HEK293T (cell line): Measurements from ENCODE around the gene INHBE.
"Not testable (repeated sequence)": the region's sequence is repeated elsewhere in the genome, so short reads cannot be mapped to it uniquely, and the experiment has no call there.

Source experiments
- CTCF ChIA-PET: fragments of 350-600 bp; formaldehyde crosslinking; extraction: SDS; loops from one replicate; lab custom pipeline; 2021; ENCODE audit warnings: antibody characterized with exemption, inconsistent platforms; lab: Yijun Ruan, JAX
- POLR2A ChIA-PET: fragments of 350-600 bp; formaldehyde crosslinking; extraction: SDS; loops from one replicate; lab custom pipeline; 2020; ENCODE audit warnings: antibody characterized with exemption, inconsistent platforms; lab: Yijun Ruan, JAX
- DNase-seq: peaks from one replicate; pipeline ENCODE4 v3.0.0; 2012; ENCODE audit warnings: mixed read lengths; ENCODE audit errors: extremely low spot score
- ARNT ChIP-seq: fragments of 450-650 bp; IDR thresholded peaks from 2 replicates; pipeline ENCODE4 v1.6.1; 2017; ENCODE audit warnings: mild to moderate bottlenecking
- BHLHE40 ChIP-seq: fragments of 450-650 bp; IDR thresholded peaks from 2 replicates; pipeline ENCODE4 v1.6.1; 2016; ENCODE audit warnings: mild to moderate bottlenecking, moderate library complexity, borderline replicate concordance
- CTBP1 ChIP-seq: fragments of 450-650 bp; IDR thresholded peaks from 2 replicates; pipeline ENCODE4 v1.6.1; 2016; ENCODE audit warnings: borderline replicate concordance
- ELF4 ChIP-seq: fragments of 450-650 bp; IDR thresholded peaks from 2 replicates; pipeline ENCODE4 v1.6.1; 2017; ENCODE audit warnings: antibody characterized with exemption
- FOXA1 ChIP-seq: fragments of 450-650 bp; IDR thresholded peaks from 2 replicates; pipeline ENCODE4 v1.6.1; 2016; ENCODE audit warnings: mild to moderate bottlenecking
- FOXK2 ChIP-seq: fragments of 450-650 bp; IDR thresholded peaks from 2 replicates; pipeline ENCODE4 v1.6.1; 2016; ENCODE audit warnings: mild to moderate bottlenecking
- FOXM1 ChIP-seq: fragments of 450-650 bp; IDR thresholded peaks from 2 replicates; pipeline ENCODE4 v1.6.1; 2017; ENCODE audit warnings: mild to moderate bottlenecking, borderline replicate concordance
- HDGF ChIP-seq: fragments of 450-650 bp; IDR thresholded peaks from 2 replicates; pipeline ENCODE4 v1.6.1; 2017; ENCODE audit warnings: antibody characterized with exemption, borderline replicate concordance
- L3MBTL2 ChIP-seq: fragments of 450-650 bp; conservative IDR thresholded peaks from 2 replicates; pipeline ENCODE4 v1.6.1; 2016; ENCODE audit warnings: mild to moderate bottlenecking
- LEF1 ChIP-seq: fragments of 450-650 bp; IDR thresholded peaks from 2 replicates; pipeline ENCODE4 v1.6.1; 2017; ENCODE audit warnings: mild to moderate bottlenecking, borderline replicate concordance
- NFRKB ChIP-seq: fragments of 450-650 bp; IDR thresholded peaks from 2 replicates; pipeline ENCODE4 v1.6.1; 2016; ENCODE audit warnings: mild to moderate bottlenecking, moderate library complexity
- SP1 ChIP-seq: fragments of 450-650 bp; IDR thresholded peaks from 2 replicates; pipeline ENCODE4 v1.6.1; 2017
- SUZ12 ChIP-seq: fragments of 450-650 bp; IDR thresholded peaks from 2 replicates; pipeline ENCODE4 v1.6.1; 2016; ENCODE audit warnings: mild to moderate bottlenecking
- TARDBP ChIP-seq: fragments of 450-650 bp; IDR thresholded peaks from 2 replicates; pipeline ENCODE4 v1.6.1; 2016
- ZNF384 ChIP-seq: fragments of 450-650 bp; IDR thresholded peaks from 2 replicates; pipeline ENCODE4 v1.6.1; 2016
- TF ChIP-seq, protein P1 (sequence below): fragments of 450-650 bp; IDR thresholded peaks from 2 replicates; pipeline ENCODE4 v1.6.1; 2016

The INHBE gene

DNA sequence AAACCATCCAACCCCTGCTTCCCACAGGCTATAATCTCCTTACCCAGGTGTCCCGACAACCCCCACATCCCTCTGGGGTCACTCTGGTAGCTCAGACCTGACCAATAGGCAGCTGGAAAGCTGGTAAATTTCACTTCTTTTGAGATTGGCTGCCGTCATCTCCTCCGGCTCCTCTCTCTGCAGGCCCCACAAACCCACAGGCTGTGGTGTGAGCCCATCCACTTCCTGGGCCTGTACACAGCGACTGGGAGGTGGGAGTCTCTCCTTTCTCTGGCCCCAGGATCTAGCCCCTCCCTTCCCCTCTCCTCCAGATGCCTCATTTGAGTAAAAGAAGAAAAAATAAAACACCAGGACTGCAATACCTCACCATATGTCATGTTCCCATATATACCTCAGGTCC is 19.8 kb upstream of the INHBE start:
- no peak for DNase-seq
- TF ChIP-seq BHLHE40 (no peak), ARNT (no peak), TARDBP (no peak), FOXK2 (no peak), LEF1 (no peak), ELF4 (no peak), CTBP1 (no peak), ZNF384 (no peak), NFRKB (no peak)
- CTCF ChIA-PET, result interaction anchor here (0.6 to 0.8 kb wide), 2 partner anchors 17 to 798 kb away, joined by 4 to 5 read pairs; no protein-coding TSS in a partner anchor
- POLR2A ChIA-PET, result interaction anchor here (1.2 to 2.9 kb wide), 3 partner anchors 17 to 23 kb away, joined by 6 to 13 read pairs (median 11); partner anchors contain the start of genes GLI1 and INHBE

DNA sequence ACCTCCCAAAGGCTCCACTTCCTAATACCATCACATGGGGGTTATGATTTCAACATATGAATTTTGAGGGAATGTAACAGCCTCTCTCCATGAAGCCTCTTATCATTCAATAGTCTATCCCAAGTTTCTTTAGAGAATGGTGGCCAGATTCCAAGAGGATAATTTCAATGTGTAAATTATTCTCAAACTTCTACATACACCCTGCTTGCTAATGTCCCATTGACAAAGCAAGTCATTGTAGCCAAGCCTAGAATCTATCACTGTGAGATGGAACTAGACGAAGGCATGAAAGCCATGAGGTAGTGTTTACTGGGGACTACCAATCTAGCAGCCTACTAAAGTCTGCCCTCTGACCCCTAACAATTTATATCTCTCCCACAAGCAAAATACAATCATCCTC is 16.7 kb upstream of the INHBE start:
- POLR2A ChIA-PET, result interaction anchor here (2.1 kb wide), 1 partner anchor 15 kb away, joined by 8 read pairs; no protein-coding TSS in a partner anchor
- TF ChIP-seq LEF1, result no peak
- no peak for TF ChIP-seq SUZ12
- no peak for TF ChIP-seq SP1
- TF ChIP-seq ZNF384, result no peak
- no peak for TF ChIP-seq FOXK2
- no peak for TF ChIP-seq FOXM1
- TF ChIP-seq ARNT, result no peak
- no peak for TF ChIP-seq BHLHE40
- no peak for TF ChIP-seq HDGF
- DNase-seq, result no peak
- CTCF ChIA-PET, result no interaction called here

- ChIA-PET POLR2A (no interaction called here), CTCF (interaction anchor here (0.7 kb wide), 1 partner anchor 8 kb away, joined by 3 read pairs; no protein-coding TSS in a partner anchor)
- TF ChIP-seq TARDBP (no peak), NFRKB (no peak), ARNT (no peak), SUZ12 (no peak), FOXK2 (no peak), L3MBTL2 (no peak), ELF4 (no peak), ZNF384 (no peak), LEF1 (no peak), BHLHE40 (no peak), CTBP1 (no peak), FOXA1 (no peak), HDGF (no peak)
- TF ChIP-seq, protein P1, sequence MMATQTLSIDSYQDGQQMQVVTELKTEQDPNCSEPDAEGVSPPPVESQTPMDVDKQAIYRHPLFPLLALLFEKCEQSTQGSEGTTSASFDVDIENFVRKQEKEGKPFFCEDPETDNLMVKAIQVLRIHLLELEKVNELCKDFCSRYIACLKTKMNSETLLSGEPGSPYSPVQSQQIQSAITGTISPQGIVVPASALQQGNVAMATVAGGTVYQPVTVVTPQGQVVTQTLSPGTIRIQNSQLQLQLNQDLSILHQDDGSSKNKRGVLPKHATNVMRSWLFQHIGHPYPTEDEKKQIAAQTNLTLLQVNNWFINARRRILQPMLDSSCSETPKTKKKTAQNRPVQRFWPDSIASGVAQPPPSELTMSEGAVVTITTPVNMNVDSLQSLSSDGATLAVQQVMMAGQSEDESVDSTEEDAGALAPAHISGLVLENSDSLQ, result no peak
- DNase-seq, result no peak
Observed at GRCh38 chr12:57439762-57440266, 15.3 kb upstream of the INHBE start.

DNA sequence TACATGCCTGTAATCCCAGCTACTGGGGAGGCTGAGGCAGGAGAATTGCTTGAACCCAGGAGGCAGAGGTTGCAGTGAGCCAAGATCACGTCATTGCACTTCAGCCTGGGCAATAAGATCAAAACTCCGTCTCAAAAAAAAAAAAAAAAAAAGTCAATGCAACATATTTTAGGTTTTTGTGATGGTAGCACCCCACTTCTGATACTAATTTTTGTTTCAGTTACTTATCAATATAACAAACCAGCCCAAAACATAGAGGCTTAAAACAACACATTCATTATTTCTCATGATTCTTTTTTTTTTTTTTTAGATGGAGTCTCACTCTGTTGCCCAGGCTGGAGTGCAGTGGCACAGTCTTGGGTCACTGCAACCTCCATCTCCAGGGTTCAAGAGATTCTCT is 13.7 kb upstream of the INHBE start:
- DNase-seq, CTCF ChIA-PET, POLR2A ChIA-PET: not testable (repeated sequence)

DNA sequence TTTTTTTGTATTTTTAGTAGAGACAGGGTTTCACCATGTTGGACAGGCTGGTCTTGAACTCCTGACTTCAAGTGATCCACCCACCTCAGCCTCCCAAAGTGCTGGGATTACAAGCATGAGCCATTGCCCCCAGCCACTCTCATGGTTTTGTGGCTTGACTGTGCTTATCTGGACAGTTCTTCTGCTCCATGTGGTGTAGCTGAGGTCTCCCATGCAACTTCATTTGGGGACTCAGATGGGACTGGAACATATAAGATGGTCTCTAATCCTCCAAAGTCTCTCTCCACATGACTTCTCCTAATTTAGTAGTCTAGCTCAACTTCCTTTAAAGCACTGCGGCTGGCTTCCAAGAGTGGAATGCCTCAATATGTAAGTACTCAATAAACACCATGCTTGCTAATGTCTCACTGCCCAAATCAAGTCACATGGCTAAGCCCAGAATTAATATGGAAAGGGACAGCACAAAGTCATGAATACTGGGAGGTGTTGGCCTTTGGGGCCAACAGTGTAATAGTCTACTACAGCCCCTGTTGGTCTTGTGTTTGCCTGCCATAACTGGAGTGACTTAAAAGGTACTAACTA is 13.2 kb upstream of the INHBE start:
- CTCF ChIA-PET, result no interaction called here
- no peak for DNase-seq
- POLR2A ChIA-PET, result no interaction called here
- no peak for TF ChIP-seq BHLHE40
- TF ChIP-seq, protein P1, result no peak

- CTCF ChIA-PET, result interaction anchor here (0.6 to 1.3 kb wide), 4 partner anchors 9 to 332 kb away, joined by 3 to 4 read pairs (median 3); no protein-coding TSS in a partner anchor
- POLR2A ChIA-PET, DNase-seq: not testable (repeated sequence)
Observed at GRCh38 chr12:57444337-57444736, 10.8 kb upstream of the INHBE start.

DNA sequence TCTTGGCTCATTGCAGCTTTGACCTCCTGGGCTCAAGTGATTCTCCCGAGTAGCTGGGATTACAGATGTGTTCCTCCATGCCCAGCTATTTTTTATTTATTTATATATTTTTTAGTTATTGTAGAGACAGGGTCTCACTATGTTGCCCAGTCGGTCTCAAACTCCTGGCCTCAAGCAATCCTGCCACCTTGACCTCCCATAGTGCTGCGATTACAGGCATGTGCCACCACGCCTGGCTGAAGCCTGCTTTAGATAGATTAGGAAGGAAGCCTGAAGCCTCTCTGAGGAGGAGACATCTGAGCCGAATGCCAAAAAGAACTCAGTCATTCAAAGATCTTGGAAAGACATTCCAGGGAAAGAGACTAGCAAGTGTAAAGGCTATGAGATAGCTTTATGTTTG is 10.4 kb upstream of the INHBE start:
- CTCF ChIA-PET, result interaction anchor here (0.6 to 1.3 kb wide), 4 partner anchors 8 to 332 kb away, joined by 3 to 4 read pairs (median 3); no protein-coding TSS in a partner anchor

More for the DNA sequence above, 10.4 kb upstream of the INHBE start:
- POLR2A ChIA-PET, result interaction anchor here (0.7 to 0.8 kb wide), 2 partner anchors 9 to 15 kb away, joined by 3 to 4 read pairs; no protein-coding TSS in a partner anchor
- no peak for DNase-seq
- TF ChIP-seq ZNF384, result no peak
- TF ChIP-seq LEF1, result no peak
- TF ChIP-seq ELF4, result no peak
- no peak for TF ChIP-seq CTBP1
- no peak for TF ChIP-seq TARDBP
- TF ChIP-seq ARNT, result no peak
- no peak for TF ChIP-seq L3MBTL2
- no peak for TF ChIP-seq FOXA1
- TF ChIP-seq, protein P1, result no peak
- TF ChIP-seq SP1, result no peak
- no peak for TF ChIP-seq BHLHE40
- TF ChIP-seq HDGF, result no peak
- TF ChIP-seq SUZ12, result no peak
- no peak for TF ChIP-seq FOXM1
- no peak for TF ChIP-seq NFRKB
- no peak for TF ChIP-seq FOXK2
